OCI-LY1 (cell line): ENCODE results near the gene PRUNE1.

ENCODE experiments used
- H2AFZ ChIP-seq: fragments of 200-600 bp; sonication (generic), shearing (Covaris generic); 2 replicates; pipeline ENCODE4 v1.6.0; 2014; ENCODE audit warnings: antibody characterized with exemption, mild to moderate bottlenecking, low read length
- H3F3A ChIP-seq: fragments of 200-600 bp; sonication (generic), shearing (Covaris generic); 2 replicates; pipeline ENCODE4 v1.6.0; 2014; ENCODE audit warnings: mild to moderate bottlenecking, antibody characterized with exemption, low read length, moderate library complexity; ENCODE audit not compliant: insufficient read depth
- H3K27ac ChIP-seq: fragments of 200-600 bp; sonication (generic); 2 replicates; pipeline ENCODE4 v1.5.1; 2014; ENCODE audit warnings: low read length, mixed run types, mild to moderate bottlenecking, low read depth; ENCODE audit not compliant: poor library complexity, severe bottlenecking
- H3K27me3 ChIP-seq: fragments of 200-600 bp; sonication (generic); 2 replicates; pipeline ENCODE4 v1.6.0; 2014; ENCODE audit warnings: antibody characterized with exemption, mild to moderate bottlenecking, low read length, moderate library complexity; ENCODE audit not compliant: insufficient read depth
- H3K36me3 ChIP-seq: fragments of 200-600 bp; sonication (generic); 2 replicates; pipeline ENCODE4 v1.6.1; 2014; ENCODE audit warnings: mild to moderate bottlenecking, antibody characterized with exemption, low read length, moderate library complexity, mixed read lengths; ENCODE audit not compliant: insufficient read depth
- H3K4me1 ChIP-seq: fragments of 200-600 bp; sonication (generic); 2 replicates; pipeline ENCODE4 v1.5.1; 2014; ENCODE audit warnings: mild to moderate bottlenecking, low read length, moderate library complexity; ENCODE audit not compliant: insufficient read depth, severe bottlenecking
- H3K4me2 ChIP-seq: fragments of 200-600 bp; sonication (generic), shearing (Covaris generic); 2 replicates; pipeline ENCODE4 v1.6.1; 2014; ENCODE audit warnings: low read length
- H3K4me3 ChIP-seq: fragments of 200-600 bp; sonication (generic); 2 replicates; pipeline ENCODE4 v1.5.1; 2014; ENCODE audit warnings: low read length, low read depth, mild to moderate bottlenecking, mixed read lengths; ENCODE audit not compliant: poor library complexity, severe bottlenecking
- H3K79me2 ChIP-seq: fragments of 200-600 bp; shearing (Covaris generic); 2 replicates; pipeline ENCODE4 v1.6.1; 2016; ENCODE audit warnings: mixed run types, low read length, mixed read lengths; ENCODE audit not compliant: insufficient read depth
- H3K9ac ChIP-seq: fragments of 200-600 bp; sonication (generic), shearing (Covaris generic); 2 replicates; pipeline ENCODE4 v1.6.1; 2014; ENCODE audit warnings: mild to moderate bottlenecking, low read length, mixed read lengths
- H3K9me2 ChIP-seq: fragments of 200-600 bp; sonication (generic), shearing (Covaris generic); 2 replicates; pipeline ENCODE4 v1.6.1; 2014; ENCODE audit warnings: low read depth, mild to moderate bottlenecking, low read length, mixed read lengths
- H3K9me3 ChIP-seq: fragments of 200-600 bp; shearing (Covaris generic); 2 replicates; pipeline ENCODE4 v1.6.1; 2014; ENCODE audit warnings: low read length, mixed read lengths
- H4K20me1 ChIP-seq: fragments of 200-600 bp; sonication (generic), shearing (Covaris generic); 2 replicates; pipeline ENCODE4 v1.6.0; 2016; ENCODE audit warnings: mild to moderate bottlenecking, low read length; ENCODE audit not compliant: insufficient read depth
- EZH2 ChIP-seq: fragments of 200-600 bp; sonication (generic), shearing (Covaris generic); IDR thresholded peaks from 2 replicates; pipeline ENCODE4 v1.8.0; 2017; ENCODE audit warnings: borderline replicate concordance, mixed run types, mild to moderate bottlenecking, antibody characterized with exemption, low read length, moderate library complexity, mixed read lengths
- TF ChIP-seq, protein P1 (sequence below): fragments of 200-600 bp; sonication (generic), shearing (Covaris generic); IDR thresholded peaks from 2 replicates; pipeline ENCODE4 v1.5.1; 2017; ENCODE audit warnings: mild to moderate bottlenecking, antibody characterized with exemption, low read length, moderate library complexity, mixed read lengths

The PRUNE1 gene

DNA sequence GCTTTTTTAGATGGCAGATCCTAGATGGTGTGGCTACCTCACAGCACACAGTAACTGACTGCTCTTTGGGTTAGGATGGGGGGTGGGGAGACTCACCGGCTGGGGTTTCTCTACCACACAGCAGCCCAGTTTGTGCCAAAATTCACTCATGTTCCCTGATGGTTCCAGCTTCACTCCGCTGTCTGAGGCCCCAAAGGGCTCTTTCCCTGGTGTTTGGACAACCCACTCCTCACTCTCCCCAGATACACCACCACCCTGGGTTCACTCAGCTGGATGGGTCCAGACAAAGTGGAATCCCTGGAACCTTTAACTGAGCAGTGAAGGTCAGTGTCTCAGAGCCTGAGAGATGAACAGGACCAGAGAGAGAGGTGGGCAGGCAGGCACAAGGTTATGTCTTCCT lies 47.3 kb downstream of the PRUNE1 start:
- H3K4me1 ChIP-seq, result peaks cover 33% of the 10 kb centered on the region
- H3K9ac ChIP-seq, result no peak overlapping the region
- H3K4me2 ChIP-seq, result no peak overlapping the region
- H3K27me3 ChIP-seq, result no peaks in the 10 kb centered on the region
- H3F3A ChIP-seq, result peaks cover 6% of the 10 kb centered on the region; the same call in 1 of the 2 replicates
- no peaks in the 10 kb centered on the region for H3K9me3 ChIP-seq
- no peak overlapping the region for H3K27ac ChIP-seq
- H3K79me2 ChIP-seq, result peaks cover 19% of the 10 kb centered on the region; the same call in 1 of the 2 replicates
- TF ChIP-seq, protein P1, sequence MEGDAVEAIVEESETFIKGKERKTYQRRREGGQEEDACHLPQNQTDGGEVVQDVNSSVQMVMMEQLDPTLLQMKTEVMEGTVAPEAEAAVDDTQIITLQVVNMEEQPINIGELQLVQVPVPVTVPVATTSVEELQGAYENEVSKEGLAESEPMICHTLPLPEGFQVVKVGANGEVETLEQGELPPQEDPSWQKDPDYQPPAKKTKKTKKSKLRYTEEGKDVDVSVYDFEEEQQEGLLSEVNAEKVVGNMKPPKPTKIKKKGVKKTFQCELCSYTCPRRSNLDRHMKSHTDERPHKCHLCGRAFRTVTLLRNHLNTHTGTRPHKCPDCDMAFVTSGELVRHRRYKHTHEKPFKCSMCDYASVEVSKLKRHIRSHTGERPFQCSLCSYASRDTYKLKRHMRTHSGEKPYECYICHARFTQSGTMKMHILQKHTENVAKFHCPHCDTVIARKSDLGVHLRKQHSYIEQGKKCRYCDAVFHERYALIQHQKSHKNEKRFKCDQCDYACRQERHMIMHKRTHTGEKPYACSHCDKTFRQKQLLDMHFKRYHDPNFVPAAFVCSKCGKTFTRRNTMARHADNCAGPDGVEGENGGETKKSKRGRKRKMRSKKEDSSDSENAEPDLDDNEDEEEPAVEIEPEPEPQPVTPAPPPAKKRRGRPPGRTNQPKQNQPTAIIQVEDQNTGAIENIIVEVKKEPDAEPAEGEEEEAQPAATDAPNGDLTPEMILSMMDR, result no peak
- no peak for TF ChIP-seq EZH2
- no peak overlapping the region for H2AFZ ChIP-seq
- peaks cover 62% of the 10 kb centered on the region for H3K36me3 ChIP-seq
- no peaks in the 10 kb centered on the region for H3K9me2 ChIP-seq
- no peak overlapping the region for H3K4me3 ChIP-seq
- no peaks in the 10 kb centered on the region for H4K20me1 ChIP-seq

DNA sequence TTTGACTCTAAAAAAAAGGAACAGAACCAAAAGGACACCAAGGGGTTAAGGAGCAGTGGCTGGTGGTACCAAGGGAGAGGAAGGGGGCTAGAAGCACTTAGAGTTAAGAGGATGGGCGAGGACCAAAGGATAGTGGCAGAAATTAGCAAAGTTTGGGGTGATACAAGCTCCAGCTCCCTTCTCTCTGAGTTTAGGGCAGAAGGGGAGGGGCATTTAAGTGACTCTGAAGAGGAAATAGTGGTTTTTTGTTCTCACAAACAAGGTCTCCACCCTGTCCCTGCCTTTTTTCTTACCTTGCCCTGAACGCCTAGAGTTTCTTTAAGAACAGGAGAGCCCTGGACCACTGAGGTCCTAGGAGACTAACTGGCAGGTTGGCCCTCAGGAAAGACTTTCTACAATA lies 47.9 kb downstream of the PRUNE1 start:
- Histone ChIP-seq H3K4me2 (peak overlapping the region; percentile 7; the same call in 1 of the 2 replicates), H2AFZ (no peak overlapping the region), H3K27ac (no peak overlapping the region), H3K9me2 (no peaks in the 10 kb centered on the region), H3F3A (peaks cover 3% of the 10 kb centered on the region; the same call in 1 of the 2 replicates), H3K9ac (no peak overlapping the region; the same call in 1 of the 2 replicates), H3K36me3 (peaks cover 57% of the 10 kb centered on the region), H3K9me3 (no peaks in the 10 kb centered on the region), H3K27me3 (no peaks in the 10 kb centered on the region), H3K79me2 (peaks cover 19% of the 10 kb centered on the region; the same call in 1 of the 2 replicates), H3K4me1 (peaks cover 39% of the 10 kb centered on the region), H3K4me3 (no peak overlapping the region), H4K20me1 (no peaks in the 10 kb centered on the region)
- no peak for TF ChIP-seq EZH2
- TF ChIP-seq, protein P1, result no peak

DNA sequence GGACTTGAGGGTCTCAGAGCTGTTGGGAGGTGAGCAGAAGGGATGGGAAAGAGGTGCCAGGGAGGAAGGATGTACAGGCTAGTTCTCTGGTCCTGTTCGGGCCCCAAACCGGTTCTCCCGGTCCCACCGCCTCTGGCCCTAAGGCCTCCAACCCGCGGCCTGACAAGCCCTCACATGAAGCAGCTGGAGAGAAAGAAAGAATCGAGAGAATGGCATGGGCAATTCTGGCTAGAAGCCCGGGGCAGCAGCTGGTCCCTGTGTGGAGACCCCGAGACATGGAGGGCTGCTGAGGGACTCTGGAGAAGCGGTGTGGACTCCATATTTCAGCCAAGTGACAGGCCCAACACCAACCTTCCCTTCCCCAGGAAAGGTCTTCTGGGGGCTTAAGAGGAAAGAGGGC lies 50.4 kb downstream of the PRUNE1 start:
- no peaks in the 10 kb centered on the region for H3K27me3 ChIP-seq
- no peaks in the 10 kb centered on the region for H3K9me3 ChIP-seq
- H3K9me2 ChIP-seq, result no peaks in the 10 kb centered on the region
- peaks cover 19% of the 10 kb centered on the region; the same call in 1 of the 2 replicates for H3K79me2 ChIP-seq
- H4K20me1 ChIP-seq, result no peaks in the 10 kb centered on the region
- peaks cover 46% of the 10 kb centered on the region for H3K4me1 ChIP-seq
- H3K27ac ChIP-seq, result peak overlapping the region; percentile 45
- 0 out of 2 replicates have a peak, but pooled peaks cover 3% of the 10 kb centered on the region for H3F3A ChIP-seq
- TF ChIP-seq, protein P1, result no peak
- no peak for TF ChIP-seq EZH2
- H3K4me2 ChIP-seq, result peak overlapping the region; percentile 96
- peak overlapping the region; percentile 81 for H3K4me3 ChIP-seq
- peak overlapping the region; percentile 86 for H3K9ac ChIP-seq
- H2AFZ ChIP-seq, result no peak overlapping the region
- H3K36me3 ChIP-seq, result peaks cover 33% of the 10 kb centered on the region
